ENCODE data around the gene GIT2. TPM values are rescaled to one million over a fixed set of nuclear protein-coding genes. Genes with fewer than 3 reads are reported as not detected.

GIT2 gene
- total RNA-seq, 4 donors from 2014 or later = 28.7 to 46.5 (median 36.2) TPM

DNA sequence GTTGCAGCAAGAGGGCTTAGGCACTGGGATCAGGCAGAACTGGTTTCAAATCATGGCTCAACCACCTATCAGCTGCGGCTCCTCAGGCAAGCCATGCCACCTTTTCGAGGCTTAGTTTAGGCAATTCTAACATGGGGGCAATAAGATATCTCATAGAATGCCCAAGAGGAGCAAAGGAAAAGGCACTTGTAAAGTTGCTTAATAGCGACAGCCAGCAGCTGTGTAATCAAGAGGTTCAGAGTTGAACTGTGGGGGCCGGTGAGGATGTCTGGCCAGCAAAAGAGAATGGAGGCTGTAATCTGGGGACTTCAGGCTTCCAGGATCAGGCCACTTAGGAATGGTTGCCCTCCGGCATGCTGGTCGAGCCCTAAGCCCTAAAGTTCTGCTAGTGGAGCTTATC lies 99.1 kb downstream of the GIT2 start:
- Histone ChIP-seq H3K27ac (replicated peaks in 1 of 4) (no peak overlapping the region), H3K27me3 (peaks cover 0 to 5% (median 0%) of the 10 kb centered on the region in 4 donors), H3K36me3 (no peaks in the 10 kb centered on the region), H3K4me1 (peaks cover 14 to 25% (median 21%) of the 10 kb centered on the region in 4 donors), H3K9me3 (no peaks in the 10 kb centered on the region), H3K4me3 (no peak overlapping the region)
- 92% methylated on average over 6 of the region's 6 CpGs for WGBS
- TF ChIP-seq POLR2AphosphoS5 (IDR thresholded peaks at IDR 0.05) = no peak
- no peak for TF ChIP-seq EP300 (IDR thresholded peaks at IDR 0.05)
- TF ChIP-seq, protein P1, sequence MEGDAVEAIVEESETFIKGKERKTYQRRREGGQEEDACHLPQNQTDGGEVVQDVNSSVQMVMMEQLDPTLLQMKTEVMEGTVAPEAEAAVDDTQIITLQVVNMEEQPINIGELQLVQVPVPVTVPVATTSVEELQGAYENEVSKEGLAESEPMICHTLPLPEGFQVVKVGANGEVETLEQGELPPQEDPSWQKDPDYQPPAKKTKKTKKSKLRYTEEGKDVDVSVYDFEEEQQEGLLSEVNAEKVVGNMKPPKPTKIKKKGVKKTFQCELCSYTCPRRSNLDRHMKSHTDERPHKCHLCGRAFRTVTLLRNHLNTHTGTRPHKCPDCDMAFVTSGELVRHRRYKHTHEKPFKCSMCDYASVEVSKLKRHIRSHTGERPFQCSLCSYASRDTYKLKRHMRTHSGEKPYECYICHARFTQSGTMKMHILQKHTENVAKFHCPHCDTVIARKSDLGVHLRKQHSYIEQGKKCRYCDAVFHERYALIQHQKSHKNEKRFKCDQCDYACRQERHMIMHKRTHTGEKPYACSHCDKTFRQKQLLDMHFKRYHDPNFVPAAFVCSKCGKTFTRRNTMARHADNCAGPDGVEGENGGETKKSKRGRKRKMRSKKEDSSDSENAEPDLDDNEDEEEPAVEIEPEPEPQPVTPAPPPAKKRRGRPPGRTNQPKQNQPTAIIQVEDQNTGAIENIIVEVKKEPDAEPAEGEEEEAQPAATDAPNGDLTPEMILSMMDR (IDR thresholded peaks at IDR 0.05) = no peak
- no peak for TF ChIP-seq POLR2A (IDR thresholded peaks at IDR 0.05; ENCODE audit: low read depth)
- DNase-seq (ENCODE audit: extremely low spot score) = no peak
- intact Hi-C loops (cut with DNase I) = no loop called here

GRCh38 chr12:109896188-109896587 lies 100.0 kb downstream of the GIT2 start:
- 86% methylated on average over 6 of the region's 6 CpGs for WGBS
- TF ChIP-seq, protein P1 (IDR thresholded peaks at IDR 0.05) = no peak
- TF ChIP-seq POLR2AphosphoS5 (IDR thresholded peaks at IDR 0.05) (no peak), EP300 (IDR thresholded peaks at IDR 0.05) (no peak), POLR2A (IDR thresholded peaks at IDR 0.05; ENCODE audit: low read depth) (no peak)
- DNase-seq (ENCODE audit: extremely low spot score) = no peak
- peaks cover 0 to 6% (median 0%) of the 10 kb centered on the region in 4 donors for H3K27me3 ChIP-seq
- intact Hi-C loops (cut with DNase I) = no loop called here
- H3K36me3 ChIP-seq = no peaks in the 10 kb centered on the region
- H3K9me3 ChIP-seq = no peaks in the 10 kb centered on the region
- H3K27ac ChIP-seq (replicated peaks in 1 of 4) = no peak overlapping the region
- peaks cover 9 to 16% (median 13%) of the 10 kb centered on the region in 4 donors for H3K4me1 ChIP-seq
- H3K4me3 ChIP-seq = no peak overlapping the region

DNA sequence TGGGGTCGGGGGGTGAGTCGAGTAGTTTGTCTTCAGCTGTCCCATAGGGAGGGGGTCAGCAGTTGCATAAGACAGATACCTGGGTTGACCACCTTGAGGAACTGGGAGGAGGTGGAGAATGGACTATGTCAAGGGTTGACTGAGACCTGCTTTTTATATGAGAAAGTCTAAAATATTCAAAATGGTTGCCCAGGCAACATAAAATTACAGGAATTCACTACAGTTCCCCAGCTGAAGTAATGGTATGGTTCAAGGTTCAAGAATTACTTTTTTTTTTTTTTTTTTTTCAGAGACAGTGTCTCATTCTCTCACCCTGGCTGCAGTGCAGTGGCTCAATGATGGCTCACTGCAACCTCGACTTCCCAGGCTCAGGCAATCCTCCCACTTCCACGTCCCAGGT lies 101.2 kb downstream of the GIT2 start:
- H3K4me3 ChIP-seq = no peak overlapping the region
- TF ChIP-seq EP300 (IDR thresholded peaks at IDR 0.05) (no peak), POLR2AphosphoS5 (IDR thresholded peaks at IDR 0.05) (no peak), POLR2A (IDR thresholded peaks at IDR 0.05; ENCODE audit: low read depth) (no peak)
- TF ChIP-seq, protein P1 (IDR thresholded peaks at IDR 0.05) = no peak
- H3K9me3 ChIP-seq = no peaks in the 10 kb centered on the region
- whole genome bisulfite sequencing = 77% methylated on average over 4 of the region's 4 CpGs
- H3K4me1 ChIP-seq = peaks cover 5 to 8% (median 8%) of the 10 kb centered on the region in 4 donors
- H3K27me3 ChIP-seq = peaks cover 0 to 6% (median 0%) of the 10 kb centered on the region in 4 donors
- intact Hi-C loops (cut with DNase I) = no loop called here
- no peak overlapping the region for H3K27ac ChIP-seq (replicated peaks in 1 of 4)
- H3K36me3 ChIP-seq = no peaks in the 10 kb centered on the region
- DNase-seq (ENCODE audit: extremely low spot score) = no peak

DNA sequence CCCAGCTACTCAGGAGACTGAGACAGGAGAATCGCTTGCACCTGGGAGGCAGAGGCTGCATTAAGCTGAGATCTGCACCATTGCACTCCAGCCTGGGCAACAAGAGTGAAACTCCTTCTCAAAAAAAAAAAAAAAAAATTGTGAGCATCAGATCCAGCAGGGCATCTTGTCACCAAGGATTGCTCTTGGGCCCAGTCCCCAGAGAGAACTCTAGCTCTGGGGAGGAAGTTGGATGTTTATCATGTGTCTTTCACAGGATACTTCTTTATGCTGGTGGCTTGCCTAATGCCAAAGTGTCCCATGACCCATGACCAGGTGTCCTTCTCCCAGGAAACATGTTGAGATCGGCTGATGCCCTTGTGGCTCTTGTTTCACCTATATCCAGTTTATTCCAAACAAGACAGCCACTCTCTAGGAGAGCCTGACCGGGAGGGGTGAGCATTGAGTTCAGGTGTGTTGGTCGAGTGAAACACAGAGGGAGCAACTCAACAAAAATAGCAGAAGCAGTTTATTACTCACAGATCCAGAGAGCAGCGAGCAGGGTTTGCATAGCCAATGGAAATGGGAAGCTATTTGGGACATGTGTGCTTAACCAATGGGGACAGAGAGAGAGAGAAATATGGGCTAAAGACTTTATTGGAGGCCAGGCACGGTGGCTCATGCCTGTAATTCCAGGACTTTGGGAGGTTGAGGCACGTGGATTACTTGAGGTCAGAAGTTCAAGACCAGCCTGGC lies 102.7 kb downstream of the GIT2 start:
- no peaks in the 10 kb centered on the region for H3K36me3 ChIP-seq
- peaks cover 0 to 6% (median 0%) of the 10 kb centered on the region in 4 donors for H3K27me3 ChIP-seq
- intact Hi-C loops (cut with DNase I) = no loop called here
- TF ChIP-seq EP300 (IDR thresholded peaks at IDR 0.05) (no peak), POLR2AphosphoS5 (IDR thresholded peaks at IDR 0.05) (no peak), POLR2A (IDR thresholded peaks at IDR 0.05; ENCODE audit: low read depth) (no peak)
- TF ChIP-seq, protein P1 (IDR thresholded peaks at IDR 0.05) = no peak
- H3K4me1 ChIP-seq = peaks cover 0 to 13% (median 7%) of the 10 kb centered on the region in 4 donors
- H3K27ac ChIP-seq (replicated peaks in 1 of 4) = no peak overlapping the region
- DNase-seq (ENCODE audit: extremely low spot score) = no peak
- no peaks in the 10 kb centered on the region for H3K9me3 ChIP-seq
- no peak overlapping the region for H3K4me3 ChIP-seq
- 88% methylated on average over 7 of the region's 7 CpGs for WGBS

Data from esophagus muscularis mucosa (tissue), 4 donors.